ENCODE measurements around the gene CAMK2G.

The CAMK2G gene

GRCh38 chr10:73817826-73818225 is 56.5 kb downstream of the CAMK2G start:
- H3K9me3 Mint-ChIP-seq = no peaks in the 10 kb centered on the region
- H3K4me1 Mint-ChIP-seq = no peaks in the 10 kb centered on the region
- H3K27ac Mint-ChIP-seq = no peak overlapping the region
- no peak overlapping the region for H3K4me3 Mint-ChIP-seq
- no peaks in the 10 kb centered on the region for H3K27me3 Mint-ChIP-seq
- ATAC-seq (ENCODE audit: low read depth) (no peak), DNase-seq (ENCODE audit: low spot score in 2 of 2) (no peak)
- H3K36me3 Mint-ChIP-seq = peaks cover 26% of the 10 kb centered on the region

DNA sequence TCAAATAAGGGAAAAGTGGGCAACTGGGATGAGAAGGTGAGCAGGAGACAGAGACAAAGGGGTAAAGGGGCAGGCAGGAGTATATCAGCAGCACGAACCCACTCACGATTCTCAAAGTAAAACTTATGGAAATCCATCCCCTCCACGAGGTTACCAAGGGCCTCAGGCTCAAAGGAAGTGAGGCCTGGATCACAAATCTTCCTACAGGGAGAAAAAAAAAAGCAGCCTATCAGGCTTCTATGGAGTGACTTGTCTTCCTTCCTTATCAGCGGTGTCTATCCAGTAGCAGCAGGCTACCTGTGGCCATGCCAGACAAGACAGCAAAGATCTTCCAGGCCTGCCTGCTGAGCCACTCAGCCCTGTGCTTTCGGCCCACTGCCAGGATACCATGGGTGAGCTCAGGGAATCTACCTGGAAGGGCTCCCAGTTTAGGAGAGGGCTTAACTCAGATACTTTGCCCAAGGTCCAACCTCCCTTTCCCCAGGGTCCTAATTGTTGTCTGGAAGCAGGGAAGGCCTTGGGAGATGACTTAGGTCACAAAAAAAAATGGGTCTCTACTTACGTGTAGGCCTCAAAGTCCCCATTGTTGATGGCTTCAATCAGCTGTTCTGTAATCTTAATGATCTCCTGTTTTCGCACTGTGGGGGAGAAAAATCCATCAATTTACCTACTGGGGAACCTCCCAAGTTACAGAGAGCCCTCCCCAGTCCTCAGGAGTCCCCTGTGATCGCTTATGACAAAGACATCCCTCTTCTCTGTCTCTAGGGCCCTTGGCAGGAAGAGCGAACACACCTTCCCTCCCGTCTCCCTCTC is 57.2 kb downstream of the CAMK2G start:
- ATAC-seq (ENCODE audit: low read depth) = no peak
- DNase-seq (ENCODE audit: low spot score in 2 of 2) = no peak
- Mint-ChIP-seq H3K36me3 (peaks cover 21% of the 10 kb centered on the region), H3K9me3 (no peaks in the 10 kb centered on the region), H3K4me1 (no peaks in the 10 kb centered on the region), H3K27ac (no peak overlapping the region), H3K4me3 (no peak overlapping the region), H3K27me3 (no peaks in the 10 kb centered on the region)

DNA sequence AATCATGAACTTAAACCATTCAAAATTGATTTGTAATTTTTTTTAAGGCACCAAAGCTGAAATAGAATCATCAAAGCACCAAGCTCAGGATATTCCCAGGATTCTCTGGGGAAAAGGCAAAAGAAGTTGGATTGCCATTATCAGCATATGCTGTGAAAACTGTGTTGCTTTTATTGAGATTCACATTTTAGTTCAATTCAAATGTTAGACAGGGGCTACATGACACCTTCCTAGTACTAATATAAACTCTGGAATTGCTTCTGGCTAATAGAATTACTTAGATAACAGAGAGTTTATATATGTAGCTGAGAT is 58.7 kb downstream of the CAMK2G start:
- ATAC-seq (ENCODE audit: low read depth) = no peak
- no peak overlapping the region for H3K4me3 Mint-ChIP-seq
- H3K27me3 Mint-ChIP-seq = no peaks in the 10 kb centered on the region
- no peak for DNase-seq (ENCODE audit: low spot score in 2 of 2)
- peaks cover 17% of the 10 kb centered on the region for H3K36me3 Mint-ChIP-seq
- H3K27ac Mint-ChIP-seq = no peak overlapping the region
- H3K9me3 Mint-ChIP-seq = no peaks in the 10 kb centered on the region
- H3K4me1 Mint-ChIP-seq = peaks cover under 1% of the 10 kb centered on the region

- DNase-seq (ENCODE audit: low spot score in 2 of 2) = no peak
- H3K27ac Mint-ChIP-seq = peak overlapping the region; percentile 75
- H3K4me3 Mint-ChIP-seq = no peak overlapping the region
- no peak for ATAC-seq (ENCODE audit: low read depth)
- H3K36me3 Mint-ChIP-seq = peaks cover 18% of the 10 kb centered on the region
- H3K4me1 Mint-ChIP-seq = peaks cover 4% of the 10 kb centered on the region
- H3K27me3 Mint-ChIP-seq = no peaks in the 10 kb centered on the region
- H3K9me3 Mint-ChIP-seq = no peaks in the 10 kb centered on the region
Measured at GRCh38 chr10:73814896-73815718, 59.2 kb downstream of the CAMK2G start.

- H3K4me1 Mint-ChIP-seq = peaks cover 9% of the 10 kb centered on the region
- no peaks in the 10 kb centered on the region for H3K27me3 Mint-ChIP-seq
- peaks cover 19% of the 10 kb centered on the region for H3K36me3 Mint-ChIP-seq
- peak overlapping the region; percentile 75 for H3K27ac Mint-ChIP-seq
- H3K4me3 Mint-ChIP-seq = no peak overlapping the region
- no peak for ATAC-seq (ENCODE audit: low read depth)
- DNase-seq (ENCODE audit: low spot score in 2 of 2) = no peak
- no peaks in the 10 kb centered on the region for H3K9me3 Mint-ChIP-seq
Measured at GRCh38 chr10:73814276-73814895, 60.0 kb downstream of the CAMK2G start.

DNA sequence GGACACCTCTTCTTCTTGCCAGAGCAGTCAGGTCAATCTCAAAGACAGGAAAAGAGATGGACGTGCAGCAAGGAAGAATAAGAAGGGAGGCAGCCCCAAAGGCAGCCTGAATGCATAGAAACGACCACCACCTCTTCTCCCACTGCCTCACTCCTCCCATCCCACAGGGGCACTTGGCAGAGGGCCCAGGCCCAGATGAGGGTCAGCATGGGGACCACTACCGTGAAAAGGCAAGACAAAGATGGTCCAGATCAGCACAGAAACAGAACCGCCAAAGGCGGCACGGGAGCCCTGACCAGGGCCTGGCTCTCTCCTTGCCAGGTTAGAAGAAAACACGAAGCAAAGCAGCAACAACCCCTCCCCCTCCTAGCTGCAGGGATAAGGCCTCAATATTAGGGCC is 61.0 kb downstream of the CAMK2G start:
- Mint-ChIP-seq H3K27ac (no peak overlapping the region), H3K4me1 (peaks cover 15% of the 10 kb centered on the region), H3K9me3 (no peaks in the 10 kb centered on the region), H3K36me3 (peaks cover 22% of the 10 kb centered on the region), H3K27me3 (no peaks in the 10 kb centered on the region), H3K4me3 (no peak overlapping the region)
- DNase-seq (ENCODE audit: low spot score in 2 of 2) (no peak), ATAC-seq (ENCODE audit: low read depth) (no peak)

GRCh38 chr10:73812657-73813056 is 61.7 kb downstream of the CAMK2G start:
- no peaks in the 10 kb centered on the region for H3K27me3 Mint-ChIP-seq
- peak overlapping the region; percentile 47 for H3K27ac Mint-ChIP-seq
- peaks cover 15% of the 10 kb centered on the region for H3K4me1 Mint-ChIP-seq
- DNase-seq (ENCODE audit: low spot score in 2 of 2) = no peak
- no peak for ATAC-seq (ENCODE audit: low read depth)
- no peaks in the 10 kb centered on the region for H3K9me3 Mint-ChIP-seq
- H3K4me3 Mint-ChIP-seq = peak overlapping the region; percentile 46
- H3K36me3 Mint-ChIP-seq = peaks cover 22% of the 10 kb centered on the region

- peaks cover 27% of the 10 kb centered on the region for H3K36me3 Mint-ChIP-seq
- DNase-seq (ENCODE audit: low spot score in 2 of 2) (no peak), ATAC-seq (ENCODE audit: low read depth) (peak; percentile 21)
- no peaks in the 10 kb centered on the region for H3K9me3 Mint-ChIP-seq
- H3K4me3 Mint-ChIP-seq = peak overlapping the region; percentile 87
- no peaks in the 10 kb centered on the region for H3K27me3 Mint-ChIP-seq
- peaks cover 21% of the 10 kb centered on the region for H3K4me1 Mint-ChIP-seq
- peak overlapping the region; percentile 77 for H3K27ac Mint-ChIP-seq
Measured at GRCh38 chr10:73810735-73811465, 63.5 kb downstream of the CAMK2G start.

GRCh38 chr10:73810358-73810734 is 64.0 kb downstream of the CAMK2G start:
- H3K27me3 Mint-ChIP-seq = no peaks in the 10 kb centered on the region
- peaks cover 27% of the 10 kb centered on the region for H3K36me3 Mint-ChIP-seq
- ATAC-seq (ENCODE audit: low read depth) (no peak), DNase-seq (ENCODE audit: low spot score in 2 of 2) (no peak)
- H3K9me3 Mint-ChIP-seq = no peaks in the 10 kb centered on the region
- H3K27ac Mint-ChIP-seq = peak overlapping the region; percentile 77
- peak overlapping the region; percentile 87 for H3K4me3 Mint-ChIP-seq
- H3K4me1 Mint-ChIP-seq = peaks cover 23% of the 10 kb centered on the region

- peaks cover 27% of the 10 kb centered on the region for H3K36me3 Mint-ChIP-seq
- H3K4me1 Mint-ChIP-seq = peaks cover 23% of the 10 kb centered on the region
- DNase-seq (ENCODE audit: low spot score in 2 of 2) (no peak), ATAC-seq (ENCODE audit: low read depth) (no peak)
- no peaks in the 10 kb centered on the region for H3K9me3 Mint-ChIP-seq
- no peak overlapping the region for H3K27ac Mint-ChIP-seq
- H3K4me3 Mint-ChIP-seq = peak overlapping the region; percentile 55
- no peaks in the 10 kb centered on the region for H3K27me3 Mint-ChIP-seq
Measured at GRCh38 chr10:73809061-73809818, 65.1 kb downstream of the CAMK2G start.

- Mint-ChIP-seq H3K36me3 (peaks cover 29% of the 10 kb centered on the region), H3K4me1 (peaks cover 31% of the 10 kb centered on the region), H3K9me3 (no peaks in the 10 kb centered on the region), H3K4me3 (no peak overlapping the region), H3K27ac (no peak overlapping the region), H3K27me3 (no peaks in the 10 kb centered on the region)
- ATAC-seq (ENCODE audit: low read depth) (no peak), DNase-seq (ENCODE audit: low spot score in 2 of 2) (no peak)
Measured at GRCh38 chr10:73808021-73808815, 66.1 kb downstream of the CAMK2G start.

DNA sequence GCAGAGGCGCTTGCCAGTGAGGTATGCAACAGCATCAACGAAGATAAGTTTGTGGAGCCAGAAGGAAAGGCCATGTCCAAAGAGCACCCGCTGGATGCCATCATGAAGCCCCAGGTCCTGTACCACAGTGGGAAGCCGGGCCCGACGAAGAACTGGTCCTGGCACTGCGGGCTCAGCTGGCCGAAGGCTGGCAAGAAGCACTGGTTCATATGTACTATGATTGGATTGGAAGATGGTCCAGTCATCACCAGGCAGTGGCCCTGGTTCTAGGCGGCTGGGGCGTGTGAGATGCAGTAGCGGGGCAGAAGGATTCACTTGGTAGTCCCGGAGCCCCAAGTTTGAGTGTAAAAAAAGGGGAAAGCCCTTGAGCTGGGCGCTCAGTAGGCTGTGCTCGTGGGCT is 66.9 kb downstream of the CAMK2G start:
- no peaks in the 10 kb centered on the region for H3K9me3 Mint-ChIP-seq
- H3K27ac Mint-ChIP-seq = no peak overlapping the region
- no peak for ATAC-seq (ENCODE audit: low read depth)
- DNase-seq (ENCODE audit: low spot score in 2 of 2) = no peak
- H3K36me3 Mint-ChIP-seq = peaks cover 33% of the 10 kb centered on the region
- no peak overlapping the region for H3K4me3 Mint-ChIP-seq
- no peaks in the 10 kb centered on the region for H3K27me3 Mint-ChIP-seq
- peaks cover 31% of the 10 kb centered on the region for H3K4me1 Mint-ChIP-seq

Measured in memory B cell (primary cell).